HG02973 (cell line): ENCODE results near the gene IGSF22.

Experiments
- ATAC-seq: cut with Tn5 transposase; IDR thresholded peaks from one replicate; pipeline ENCODE4 v1.9.1; 2021; ENCODE audit warnings: moderate library complexity; ENCODE audit not compliant: unreplicated experiment

IGSF22 gene

GRCh38 chr11:18726040-18726439 is at the start of gene IGSF22:
IGSF22 (minus strand) TSS chr11:18726188; CDS start chr11:18724236, 1,952 bp downstream.
- no peak for ATAC-seq

- ATAC-seq = no peak
Observed at GRCh38 chr11:18774801-18775200, 48.8 kb upstream of the IGSF22 start.

GRCh38 chr11:18773681-18774080 is 47.7 kb upstream of the IGSF22 start:
- ATAC-seq = no peak

- ATAC-seq = no peak
Observed at GRCh38 chr11:18773104-18773503, 47.1 kb upstream of the IGSF22 start.

GRCh38 chr11:18772211-18772610 is 46.2 kb upstream of the IGSF22 start:
- ATAC-seq = no peak

DNA sequence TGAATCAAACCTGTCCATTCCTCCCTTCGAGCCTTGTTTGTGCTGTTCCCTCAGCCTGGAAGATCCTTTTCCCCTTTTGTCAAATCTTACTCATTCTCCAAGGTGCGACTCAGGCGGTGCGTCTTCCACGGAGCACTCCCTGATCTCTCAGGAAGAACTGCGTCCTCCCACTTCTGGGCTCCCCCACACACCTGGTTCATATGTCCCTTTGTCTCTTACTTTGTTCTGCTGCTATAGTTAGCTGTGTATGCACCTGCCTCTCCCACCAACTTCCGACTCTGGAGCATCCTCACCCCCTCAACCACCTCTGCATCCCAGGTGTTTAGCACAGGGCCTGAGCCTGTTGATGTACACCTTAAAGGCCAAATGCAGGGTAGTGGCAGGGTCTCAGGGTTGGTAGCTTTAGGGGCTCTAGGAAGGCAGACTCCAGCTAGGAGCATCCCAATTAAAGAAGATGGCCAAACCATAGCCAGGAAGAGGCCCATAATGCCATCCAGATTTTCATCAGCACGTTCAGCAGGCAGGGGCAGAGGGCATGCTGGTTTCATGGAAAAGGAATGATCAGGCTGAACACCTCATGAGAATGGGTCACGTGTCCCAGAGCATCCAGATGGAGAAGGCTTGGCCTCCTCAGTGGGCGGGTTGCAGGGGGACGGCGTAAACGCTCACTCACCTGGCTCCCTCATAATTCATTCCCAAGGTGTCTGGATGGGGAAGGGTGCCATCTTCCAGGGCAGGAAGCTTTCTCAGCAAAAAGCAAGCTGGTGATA is 45.5 kb upstream of the IGSF22 start:
- no peak for ATAC-seq

- no peak for ATAC-seq
Observed at GRCh38 chr11:18770479-18771125, 44.6 kb upstream of the IGSF22 start.

DNA sequence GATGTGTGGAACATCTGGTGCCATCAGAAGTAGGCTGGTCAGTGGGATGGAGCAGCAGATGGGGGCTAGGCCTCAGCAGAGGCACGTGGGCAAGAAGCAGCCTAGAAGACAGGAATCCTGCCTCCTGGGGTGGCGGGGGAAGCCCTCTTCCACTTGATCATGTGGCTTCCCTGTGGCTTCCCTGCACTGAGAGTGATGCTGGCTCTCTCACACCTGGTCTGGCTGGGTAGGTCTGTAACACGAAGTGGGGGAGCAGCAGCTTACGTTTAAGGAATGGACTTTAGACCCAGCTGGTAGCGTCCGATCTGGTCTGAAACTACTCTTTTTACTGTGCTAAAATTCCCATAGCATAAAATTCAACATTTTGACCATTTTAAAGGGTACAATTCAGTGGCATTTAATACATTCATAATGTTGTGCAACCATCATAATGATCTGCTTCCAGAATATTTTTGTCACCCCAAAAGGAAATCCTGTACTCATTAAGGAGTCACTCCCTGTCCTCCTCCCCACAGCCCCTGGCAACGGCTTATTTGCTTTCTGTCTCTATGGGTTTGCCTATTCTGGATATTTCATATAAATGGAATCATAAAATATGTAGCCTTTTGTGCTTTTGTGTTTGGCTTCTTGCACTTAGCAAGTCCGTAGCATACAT is 43.9 kb upstream of the IGSF22 start:
- no peak for ATAC-seq

GRCh38 chr11:18768978-18769377 is 43.0 kb upstream of the IGSF22 start:
- ATAC-seq = no peak

DNA sequence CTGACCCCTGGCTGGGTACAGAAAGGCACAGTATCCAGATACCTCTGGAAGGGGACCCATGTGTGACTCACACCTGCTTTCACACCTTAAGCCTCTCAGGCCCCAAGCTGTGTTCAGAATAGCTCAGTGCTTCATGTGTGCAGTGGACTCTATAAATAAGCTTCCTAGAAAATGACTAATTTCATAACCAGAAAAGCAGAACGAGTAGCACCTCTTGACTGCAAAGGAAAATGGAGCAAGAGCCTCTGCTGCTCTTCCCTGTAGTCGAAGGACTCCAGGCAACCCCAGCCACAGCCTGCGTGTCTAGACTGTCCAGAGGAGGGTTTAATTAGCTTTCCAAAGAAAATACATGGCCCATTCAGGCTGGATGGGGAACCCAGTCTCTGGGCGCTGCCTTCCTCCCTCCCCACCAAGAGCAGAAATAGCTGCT is 42.5 kb upstream of the IGSF22 start:
- ATAC-seq = peak; percentile 89

- ATAC-seq = no peak
Observed at GRCh38 chr11:18766015-18766414, 40.0 kb upstream of the IGSF22 start.

GRCh38 chr11:18765554-18765953 is 39.6 kb upstream of the IGSF22 start:
- ATAC-seq = no peak

DNA sequence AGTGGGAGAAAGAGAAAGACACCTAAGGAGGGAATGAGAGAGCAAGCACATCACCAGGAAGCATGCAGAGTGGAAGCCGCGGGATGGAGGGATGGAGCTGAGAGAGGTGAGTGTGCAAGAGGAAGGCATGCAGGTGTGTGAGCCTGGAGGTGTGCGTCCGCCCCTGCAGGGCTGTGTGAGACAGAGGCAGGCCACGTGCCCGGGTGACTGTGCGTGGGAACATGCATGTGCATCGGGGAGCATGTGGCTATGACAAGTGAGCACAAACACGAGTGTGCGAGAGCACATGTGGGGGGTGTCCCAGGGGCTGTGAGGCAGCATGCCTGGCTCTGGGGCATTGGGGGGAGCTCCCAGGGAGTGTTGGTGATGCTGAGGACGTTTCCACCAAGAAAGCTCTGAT is 35.8 kb upstream of the IGSF22 start:
- ATAC-seq = no peak

- no peak for ATAC-seq
Observed at GRCh38 chr11:18761144-18761543, 35.2 kb upstream of the IGSF22 start.

GRCh38 chr11:18757811-18758210 is 31.8 kb upstream of the IGSF22 start:
- ATAC-seq = no peak

DNA sequence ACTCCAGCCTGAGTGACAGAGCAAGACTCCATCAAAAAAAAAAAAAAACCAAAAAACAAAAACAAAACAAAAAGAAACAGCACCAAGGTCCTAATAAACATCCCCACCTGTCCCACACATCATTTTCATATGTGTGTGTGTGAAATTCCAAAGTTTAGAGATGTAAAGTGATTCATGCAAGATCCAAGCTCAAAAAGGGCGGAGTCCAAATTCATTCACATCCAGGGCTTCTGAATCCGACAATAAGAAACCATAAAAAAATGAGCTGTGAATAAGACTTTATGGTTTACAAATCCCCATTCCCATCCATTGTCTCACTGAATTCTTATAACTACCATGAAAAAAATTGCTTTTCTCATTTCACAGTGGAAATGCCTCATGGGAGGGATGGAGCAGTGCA is 30.9 kb upstream of the IGSF22 start:
- ATAC-seq = no peak

DNA sequence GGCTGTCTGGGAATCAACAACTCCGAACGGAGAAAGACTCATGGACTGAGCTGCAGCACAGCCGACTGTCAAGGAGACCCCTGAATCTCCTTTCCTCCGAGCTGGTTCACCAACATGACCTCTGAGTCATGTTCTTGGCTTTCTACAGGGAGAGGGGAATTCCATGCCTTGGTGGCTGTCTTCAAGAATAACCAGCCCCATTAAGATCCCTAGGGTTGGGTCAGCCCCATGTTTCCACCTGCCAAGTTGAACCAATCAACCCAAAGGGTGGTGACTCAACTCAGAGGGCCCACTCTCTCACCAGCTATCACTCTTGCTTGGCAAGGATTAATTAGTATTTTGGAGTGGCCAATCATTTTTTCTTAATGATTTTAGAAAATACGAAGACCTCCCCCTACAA is 28.3 kb upstream of the IGSF22 start:
- no peak for ATAC-seq

DNA sequence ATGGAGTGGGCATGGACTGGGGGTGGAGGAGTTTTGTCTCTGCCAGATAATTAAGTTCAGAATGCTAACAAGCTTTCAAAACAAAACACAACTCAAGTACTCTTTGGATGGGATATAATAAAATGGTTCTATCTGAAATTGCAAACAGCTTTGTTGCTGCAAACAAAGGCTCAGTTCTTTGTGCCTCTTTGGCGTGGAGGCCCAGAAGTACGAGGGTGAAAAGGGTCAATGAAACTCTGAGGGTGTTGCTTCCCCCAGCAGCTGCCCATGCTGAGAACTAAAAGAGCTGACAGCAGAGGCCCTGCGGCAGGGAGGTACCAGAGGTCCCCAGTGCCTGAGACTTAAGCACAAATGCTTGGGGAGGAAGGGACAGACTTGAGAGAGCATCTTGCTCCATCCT is 26.5 kb upstream of the IGSF22 start:
- ATAC-seq = no peak

DNA sequence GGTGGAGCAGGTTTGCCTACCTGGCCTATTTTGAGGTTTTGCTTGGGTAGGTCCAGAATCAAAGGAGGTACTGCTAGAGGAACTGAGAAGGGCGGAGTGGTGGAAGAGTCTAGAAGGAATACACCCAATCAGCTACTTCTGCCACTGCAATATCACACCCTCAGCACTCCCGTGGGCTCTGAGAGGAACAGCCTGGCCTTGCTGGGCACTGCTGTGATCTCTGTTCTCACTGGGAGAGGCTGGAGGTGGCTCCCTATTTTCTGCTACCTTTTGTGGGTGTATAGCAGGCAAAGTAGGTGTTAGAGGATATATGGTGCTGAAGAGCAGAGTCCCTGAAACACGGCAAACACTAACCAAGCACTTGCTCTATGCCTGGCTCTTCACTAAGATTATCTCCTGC is 25.0 kb upstream of the IGSF22 start:
- ATAC-seq = no peak

DNA sequence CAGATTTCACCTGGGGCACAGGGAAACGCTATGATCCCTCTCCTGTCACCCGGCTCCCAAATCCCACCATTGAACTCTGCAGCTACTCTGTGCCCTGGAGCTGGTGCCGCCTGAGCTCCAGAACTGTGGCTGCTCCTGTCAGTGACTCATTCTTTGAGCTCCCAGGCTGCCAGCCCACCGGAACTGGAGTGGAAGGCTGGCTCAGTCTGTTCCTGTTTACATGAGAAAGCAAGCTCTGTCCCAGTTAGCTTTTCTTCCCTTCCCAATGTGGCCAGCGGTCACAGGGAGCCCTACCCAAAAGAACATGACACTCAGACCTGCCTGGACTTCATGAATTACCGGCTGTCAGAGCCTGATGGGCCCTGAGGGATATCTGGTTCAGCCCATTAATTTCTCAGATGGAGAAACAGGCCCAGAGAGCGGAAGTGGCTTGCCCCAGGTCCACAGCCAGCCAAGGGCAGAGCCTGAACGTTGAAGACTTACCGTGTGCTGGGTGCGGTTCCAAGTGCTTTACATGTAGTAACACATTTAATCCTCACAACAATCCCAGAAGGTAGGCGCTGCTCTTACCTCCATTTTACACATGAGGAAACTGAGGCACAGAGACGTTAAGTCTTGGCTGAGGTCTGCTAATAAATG is 23.8 kb upstream of the IGSF22 start:
- ATAC-seq = no peak

DNA sequence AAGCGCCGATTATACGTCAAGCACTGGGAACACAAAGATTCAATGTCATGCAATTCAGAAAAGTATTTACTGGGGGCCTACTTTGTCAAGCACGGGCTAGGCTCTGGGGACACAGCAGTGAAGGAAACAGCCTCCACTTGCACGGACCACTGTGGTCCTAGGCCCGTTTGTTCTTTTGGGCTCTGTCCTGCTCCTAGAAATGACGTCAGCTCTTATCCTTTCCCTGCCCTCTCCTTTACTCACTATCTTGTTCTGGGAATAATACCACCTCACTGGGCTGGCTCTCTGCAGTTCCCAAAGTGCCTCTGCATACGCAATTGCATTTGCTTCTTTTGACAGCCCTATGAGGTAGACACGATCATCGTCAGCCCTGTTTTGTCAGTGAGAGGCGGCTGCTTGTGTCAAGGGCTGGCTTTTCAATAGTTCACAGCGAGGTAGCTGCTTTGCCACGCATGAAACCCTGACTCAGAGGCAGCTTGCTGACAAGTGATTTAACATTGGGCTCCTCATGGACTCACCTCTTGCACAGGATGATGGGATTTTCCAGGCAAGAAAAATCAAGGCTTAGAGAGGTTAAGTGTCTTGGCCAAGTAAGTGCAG is 22.9 kb upstream of the IGSF22 start:
- ATAC-seq = no peak
